Activated T-cell treated with anti-CD3 and anti-CD28 coated beads for 4 hours (primary cell): Measurements from ENCODE around the gene TRIM52.
"Not testable (repeated sequence)": the region's sequence is repeated elsewhere in the genome, so short reads cannot be mapped to it uniquely, and the experiment has no call there.

Experiments
- DNase-seq: peaks from one replicate; pipeline ENCODE4 v3.0.0-alpha.2; 2020

Gene TRIM52

DNA sequence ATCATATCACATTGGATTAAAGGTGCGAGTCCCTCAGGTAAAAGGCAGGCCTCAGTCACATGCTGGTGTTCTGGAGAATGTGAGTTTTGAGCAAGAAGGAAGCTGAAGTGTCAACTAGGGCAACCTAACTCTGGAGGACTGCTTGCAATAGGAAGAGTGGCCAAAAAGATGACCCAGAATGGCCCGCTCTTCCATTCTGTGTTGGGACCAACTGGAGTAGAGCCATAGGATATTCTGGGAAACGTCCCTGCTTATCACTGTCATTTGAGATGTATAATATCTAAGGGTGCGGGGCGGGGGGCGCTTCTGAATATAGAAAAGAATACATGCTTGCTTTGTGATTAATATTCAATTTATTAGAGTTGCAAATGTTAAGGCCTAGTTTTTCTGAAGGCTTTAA is 48.9 kb downstream of the TRIM52 start:
- no peak for DNase-seq

GRCh38 chr5:181211208-181211607 is 49.7 kb downstream of the TRIM52 start:
- DNase-seq, result no peak

- DNase-seq, result not testable (repeated sequence)
These were observed 50.2 kb downstream of the TRIM52 start for GRCh38 chr5:181210698-181211097.

- DNase-seq, result not testable (repeated sequence)
These were observed 50.8 kb downstream of the TRIM52 start for GRCh38 chr5:181210148-181210547.

- DNase-seq, result not testable (repeated sequence)
These were observed 51.9 kb downstream of the TRIM52 start for GRCh38 chr5:181209006-181209405.

DNA sequence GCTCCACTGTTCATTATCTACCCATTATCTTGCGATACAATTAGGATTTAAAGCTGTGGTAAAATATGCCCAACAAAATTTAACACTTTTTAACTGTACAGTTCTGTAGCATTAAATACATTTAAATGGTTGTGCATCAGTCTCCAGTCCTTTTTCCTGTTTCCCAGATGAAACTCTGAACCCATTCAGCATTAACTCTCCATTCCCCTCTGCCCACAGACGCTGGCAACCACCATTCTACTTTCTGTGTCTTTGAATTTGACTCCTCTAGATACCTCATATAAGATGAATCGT is 53.0 kb downstream of the TRIM52 start:
- no peak for DNase-seq

GRCh38 chr5:181207214-181207959 is 53.6 kb downstream of the TRIM52 start:
- DNase-seq, result peak; percentile 85

GRCh38 chr5:181205761-181206649 is 54.9 kb downstream of the TRIM52 start:
- DNase-seq, result no peak
